CD8-positive, alpha-beta memory T cell (primary cell): ENCODE results near the gene KRT14. TPM values are rescaled to one million over a fixed set of nuclear protein-coding genes. Genes with fewer than 3 reads are reported as not detected.

ENCODE experiments used
- CTCF ChIA-PET: fragments of 350-600 bp; sonication (Branson Sonifier 250); formaldehyde crosslinking; loops from one replicate; lab custom pipeline; 2021; ENCODE audit warnings: antibody characterized with exemption; lab: Charles Lee
- POLR2A ChIA-PET: fragments of 350-600 bp; sonication (Branson Sonifier 250); formaldehyde crosslinking; loops from one replicate; lab custom pipeline; 2021; ENCODE audit warnings: antibody characterized with exemption; lab: Charles Lee
- DNase-seq, 5 donors: peaks; one replicate each; pipeline versions ENCODE4 v3.0.0 to v3.0.0-alpha.2; 2020 to 2022; ENCODE audit warnings: mixed read lengths in 1 of 5
- H3K27ac ChIP-seq: one replicate; pipeline ENCODE4 v1.7.0; 2013; ENCODE audit warnings: low read depth, mild to moderate bottlenecking, low read length, moderate library complexity
- H3K27me3 ChIP-seq: 2 replicates; pipeline ENCODE4 v1.7.0; 2013; ENCODE audit warnings: low read length, mild to moderate bottlenecking; ENCODE audit not compliant: insufficient read depth, poor library complexity, severe bottlenecking
- H3K36me3 ChIP-seq: 2 replicates; pipeline ENCODE4 v1.7.0; 2013; ENCODE audit warnings: mild to moderate bottlenecking, low read length, moderate library complexity; ENCODE audit not compliant: insufficient read depth
- H3K4me1 ChIP-seq: 2 replicates; pipeline ENCODE4 v1.7.0; 2013; ENCODE audit warnings: mild to moderate bottlenecking, low read length, moderate library complexity; ENCODE audit not compliant: insufficient read depth
- H3K4me3 ChIP-seq: 2 replicates; pipeline ENCODE4 v1.7.0; 2013; ENCODE audit warnings: mild to moderate bottlenecking, low read length
- H3K9me3 ChIP-seq: 2 replicates; pipeline ENCODE4 v1.7.0; 2013; ENCODE audit warnings: mild to moderate bottlenecking, low read length
- H3K27ac Mint-ChIP-seq, 8 donors: one replicate each; pipeline ENCODE4 v1.8.0; 2020 to 2021; ENCODE audit warnings: mixed read lengths in 8 of 8, mild to moderate bottlenecking in 6 of 8, inconsistent platforms in 3 of 8, moderate library complexity in 3 of 8
- H3K27me3 Mint-ChIP-seq, 2 donors: one replicate each; pipeline ENCODE4 v1.8.0; 2020 to 2021; ENCODE audit warnings: mixed read lengths in 2 of 2, mild to moderate bottlenecking in 1 of 2, moderate library complexity in 1 of 2
- H3K36me3 Mint-ChIP-seq, 3 donors: one replicate each; pipeline ENCODE4 v1.8.0; 2020 to 2021; ENCODE audit warnings: mixed read lengths in 3 of 3, inconsistent platforms in 1 of 3, mild to moderate bottlenecking in 1 of 3
- H3K4me1 Mint-ChIP-seq, 3 donors: one replicate each; pipeline ENCODE4 v1.8.0; 2020 to 2021; ENCODE audit warnings: mixed read lengths in 3 of 3, inconsistent platforms in 1 of 3, mild to moderate bottlenecking in 1 of 3
- H3K4me3 Mint-ChIP-seq, 7 donors: one replicate each; pipeline ENCODE4 v1.8.0; 2020 to 2021; ENCODE audit warnings: mixed read lengths in 7 of 7, mild to moderate bottlenecking in 6 of 7, moderate library complexity in 4 of 7, inconsistent platforms in 2 of 7
- H3K9me3 Mint-ChIP-seq, 5 donors: one replicate each; pipeline ENCODE4 v1.8.0; 2020 to 2022; ENCODE audit warnings: mixed read lengths in 5 of 5, mild to moderate bottlenecking in 3 of 5, moderate library complexity in 2 of 5, inconsistent platforms in 1 of 5
- polyA plus RNA-seq: library from polyadenylated mRNA; unstranded; fragments of 300-500 nt; fragmentation: Illumina TruSeq; gene quantifications from one replicate; pipeline ENCODE4 v1.2.3, GENCODE V29; 2021
- total RNA-seq, 2 experiments: library from RNA; stranded (reverse); gene quantifications; one replicate each; pipeline ENCODE4 v1.2.3, GENCODE V29; 2021

Gene KRT14
- total RNA-seq: not detected
- polyA plus RNA-seq: not detected

DNA sequence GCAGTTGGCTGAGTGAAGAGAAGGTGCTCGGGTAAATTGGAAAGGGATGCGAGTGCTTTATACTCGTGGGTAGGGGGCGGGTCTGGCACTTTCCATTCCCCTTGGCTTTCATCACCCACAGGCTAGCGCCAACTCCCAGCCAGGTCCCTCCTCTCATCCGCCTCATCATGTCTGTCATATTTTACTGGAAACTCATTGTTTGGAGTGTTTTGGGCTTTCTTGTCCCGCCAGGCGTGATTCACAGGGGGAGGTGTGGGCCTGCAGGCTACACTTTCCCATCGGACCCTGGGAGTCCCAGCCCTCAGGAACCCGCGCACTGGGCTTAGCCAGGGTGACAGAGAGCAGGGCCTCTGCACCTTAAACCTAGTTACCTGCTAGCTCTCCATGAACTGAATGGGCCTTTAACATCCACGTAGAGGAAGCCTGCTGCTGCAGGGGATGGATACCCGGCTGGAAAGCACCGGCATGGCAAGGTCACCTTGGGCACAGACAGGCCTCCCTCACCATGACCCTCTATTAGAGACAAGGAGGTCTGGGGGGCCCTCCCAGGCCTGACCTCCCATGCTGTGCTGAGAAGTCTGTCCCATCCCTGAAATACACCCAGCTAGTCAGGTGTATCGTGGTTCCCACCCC is at the start of gene KRT14:
Gene KRT14, minus strand, starts transcription at position 33 of the 633 bp plus-strand sequence. CDS start 61 bp downstream, outside the sequence.
- Mint-ChIP-seq H3K9me3 (no peaks in the 10 kb centered on the region), H3K27me3 (peaks cover 19 to 46% of the 10 kb centered on the region in 2 donors), H3K4me3 (no peak within 1 kb of the TSS), H3K4me1 (no peaks in the 10 kb centered on the region), H3K36me3 (no peaks in the 10 kb centered on the region), H3K27ac (peak within 1 kb of the TSS in 1 of 8 donors; percentile 47)
- no peaks in the 10 kb centered on the region for H3K27me3 ChIP-seq
- no peaks in the 10 kb centered on the region for H3K36me3 ChIP-seq
- H3K9me3 ChIP-seq: no peaks in the 10 kb centered on the region
- CTCF ChIA-PET: interaction anchor here (1.5 kb wide), 1 partner anchor 38 kb away, joined by 3 read pairs; no protein-coding TSS in a partner anchor
- no peak within 1 kb of the TSS for H3K27ac ChIP-seq
- no peaks in the 10 kb centered on the region for H3K4me1 ChIP-seq
- no peak for DNase-seq
- no peak within 1 kb of the TSS for H3K4me3 ChIP-seq
- POLR2A ChIA-PET: no interaction called here

DNA sequence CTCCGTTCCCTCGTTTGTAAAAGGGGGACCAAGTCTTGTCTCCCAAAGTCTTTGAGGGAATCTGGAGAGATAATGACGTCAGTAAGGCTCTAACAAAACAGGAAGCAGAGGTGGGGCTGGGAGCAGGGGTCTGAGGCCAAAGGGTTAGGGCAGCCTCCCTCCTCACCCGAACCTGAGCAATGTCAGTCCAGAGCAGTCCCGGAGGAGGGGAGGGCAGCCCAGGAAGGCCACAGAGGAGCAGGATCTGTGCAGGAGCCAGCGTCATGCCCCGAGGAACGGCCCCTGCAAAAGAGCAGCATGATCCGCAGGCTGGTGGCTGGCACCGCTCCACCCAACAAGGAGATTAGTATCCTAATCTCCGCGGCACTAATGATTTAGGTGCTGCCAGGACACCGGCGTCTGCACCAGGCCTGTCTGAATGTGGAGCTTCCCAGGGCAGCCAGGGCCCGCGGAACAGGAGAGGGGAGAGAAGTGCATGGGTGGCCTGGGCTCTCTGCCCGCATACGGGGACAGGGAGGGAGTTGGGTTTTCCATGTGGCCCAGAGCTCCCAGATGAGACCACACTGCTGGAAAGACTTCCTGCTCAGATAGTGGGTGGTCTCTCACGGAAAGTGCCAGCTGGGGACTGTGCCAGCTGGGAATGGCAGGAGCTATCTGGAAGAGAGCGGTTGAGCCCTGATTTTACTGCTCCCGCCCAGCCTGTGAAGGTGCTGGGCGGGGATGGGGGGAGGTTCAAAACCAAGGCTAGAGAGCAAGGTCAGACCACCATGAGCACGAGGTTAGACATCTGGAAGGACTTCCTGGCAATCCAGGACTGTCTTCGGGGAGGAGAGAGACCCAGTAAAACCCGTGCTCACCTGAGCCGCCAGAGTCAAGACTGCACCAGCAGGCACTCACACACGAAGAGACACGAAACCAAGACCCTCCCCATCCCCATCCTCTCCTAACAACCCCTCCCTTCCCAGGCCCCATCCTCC is 48.7 kb upstream of the KRT14 start:
- Mint-ChIP-seq H3K27me3 (no peaks in the 10 kb centered on the region), H3K9me3 (no peaks in the 10 kb centered on the region), H3K27ac (no peak overlapping the region), H3K4me1 (no peaks in the 10 kb centered on the region), H3K4me3 (no peak overlapping the region), H3K36me3 (no peaks in the 10 kb centered on the region)
- H3K27ac ChIP-seq: no peak overlapping the region
- H3K4me3 ChIP-seq: no peak overlapping the region
- H3K36me3 ChIP-seq: no peaks in the 10 kb centered on the region
- H3K27me3 ChIP-seq: no peaks in the 10 kb centered on the region
- CTCF ChIA-PET: interaction anchor here (3.0 kb wide), 1 partner anchor 13 kb away, joined by 19 read pairs; no protein-coding TSS in a partner anchor
- POLR2A ChIA-PET: no interaction called here
- H3K9me3 ChIP-seq: no peaks in the 10 kb centered on the region
- DNase-seq: no peak
- no peaks in the 10 kb centered on the region for H3K4me1 ChIP-seq

DNA sequence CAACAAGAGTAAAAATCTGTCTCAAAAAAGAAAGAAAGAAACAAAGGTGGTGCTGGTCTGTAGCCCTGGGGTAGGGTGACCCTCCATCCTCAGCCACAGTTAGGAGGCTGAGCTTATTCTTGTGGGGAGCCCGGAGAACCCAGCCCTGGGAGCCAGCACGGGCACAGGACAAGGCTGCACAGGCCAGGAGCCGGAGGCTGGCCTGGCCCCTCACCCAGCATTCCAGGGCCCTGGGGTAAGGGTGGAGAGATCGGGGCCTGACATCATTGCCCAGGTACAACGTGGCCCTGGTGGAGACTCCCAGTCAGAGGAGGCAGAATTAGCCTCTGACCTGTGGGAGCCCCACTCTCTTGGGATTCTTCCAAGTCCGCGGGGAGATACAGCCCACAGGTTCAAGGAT is 47.9 kb upstream of the KRT14 start:
- Mint-ChIP-seq H3K4me3 (no peak overlapping the region), H3K36me3 (no peaks in the 10 kb centered on the region), H3K9me3 (no peaks in the 10 kb centered on the region), H3K4me1 (no peaks in the 10 kb centered on the region), H3K27me3 (no peaks in the 10 kb centered on the region), H3K27ac (no peak overlapping the region)
- ChIA-PET CTCF (interaction anchor here (3.0 kb wide), 1 partner anchor 14 kb away, joined by 19 read pairs; no protein-coding TSS in a partner anchor), POLR2A (no interaction called here)
- Histone ChIP-seq H3K36me3 (no peaks in the 10 kb centered on the region), H3K4me3 (no peak overlapping the region), H3K9me3 (no peaks in the 10 kb centered on the region), H3K27me3 (no peaks in the 10 kb centered on the region), H3K27ac (no peak overlapping the region), H3K4me1 (no peaks in the 10 kb centered on the region)
- DNase-seq: no peak

DNA sequence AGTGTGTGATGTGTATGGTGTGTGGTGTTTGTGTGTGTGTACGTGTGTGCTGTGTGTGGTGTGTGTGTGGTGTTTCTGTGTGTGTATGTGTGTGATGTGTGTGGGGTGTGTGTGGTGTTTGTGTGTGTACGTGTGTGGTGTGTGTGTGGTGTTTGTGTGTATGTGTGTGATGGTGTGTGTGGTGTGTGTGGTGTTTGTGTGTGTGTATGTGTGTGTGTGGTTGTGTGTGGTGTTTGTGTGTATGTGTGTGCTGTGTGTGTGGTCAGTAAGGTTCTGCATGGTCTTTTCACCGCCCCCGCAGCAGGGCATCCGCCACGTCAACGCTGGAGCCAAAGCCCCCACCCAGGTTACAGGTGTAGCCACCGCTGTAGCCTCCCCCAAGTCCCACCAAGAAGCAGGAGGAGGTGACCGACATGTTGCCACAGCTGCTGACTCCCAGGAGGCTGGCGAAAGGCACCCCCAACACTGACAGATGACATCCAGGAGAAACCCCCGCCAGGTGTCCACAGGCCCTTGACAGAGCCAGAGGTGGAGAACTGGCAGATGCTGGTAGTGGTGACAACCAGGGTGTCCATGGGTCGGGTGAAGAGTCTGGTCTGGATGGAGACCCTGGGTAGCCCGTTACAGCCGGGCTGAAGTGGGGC is 47.0 kb upstream of the KRT14 start:
- no peak overlapping the region for H3K4me3 ChIP-seq
- H3K4me1 Mint-ChIP-seq: no peaks in the 10 kb centered on the region
- CTCF ChIA-PET: no interaction called here
- H3K36me3 Mint-ChIP-seq: no peaks in the 10 kb centered on the region
- H3K4me3 Mint-ChIP-seq: no peak overlapping the region
- no peaks in the 10 kb centered on the region for H3K9me3 ChIP-seq
- no peaks in the 10 kb centered on the region for H3K27me3 ChIP-seq
- H3K9me3 Mint-ChIP-seq: no peaks in the 10 kb centered on the region
- no peaks in the 10 kb centered on the region for H3K4me1 ChIP-seq
- no peak for DNase-seq
- H3K27me3 Mint-ChIP-seq: no peaks in the 10 kb centered on the region
- H3K27ac Mint-ChIP-seq: no peak overlapping the region
- POLR2A ChIA-PET: no interaction called here
- no peaks in the 10 kb centered on the region for H3K36me3 ChIP-seq
- H3K27ac ChIP-seq: no peak overlapping the region

DNA sequence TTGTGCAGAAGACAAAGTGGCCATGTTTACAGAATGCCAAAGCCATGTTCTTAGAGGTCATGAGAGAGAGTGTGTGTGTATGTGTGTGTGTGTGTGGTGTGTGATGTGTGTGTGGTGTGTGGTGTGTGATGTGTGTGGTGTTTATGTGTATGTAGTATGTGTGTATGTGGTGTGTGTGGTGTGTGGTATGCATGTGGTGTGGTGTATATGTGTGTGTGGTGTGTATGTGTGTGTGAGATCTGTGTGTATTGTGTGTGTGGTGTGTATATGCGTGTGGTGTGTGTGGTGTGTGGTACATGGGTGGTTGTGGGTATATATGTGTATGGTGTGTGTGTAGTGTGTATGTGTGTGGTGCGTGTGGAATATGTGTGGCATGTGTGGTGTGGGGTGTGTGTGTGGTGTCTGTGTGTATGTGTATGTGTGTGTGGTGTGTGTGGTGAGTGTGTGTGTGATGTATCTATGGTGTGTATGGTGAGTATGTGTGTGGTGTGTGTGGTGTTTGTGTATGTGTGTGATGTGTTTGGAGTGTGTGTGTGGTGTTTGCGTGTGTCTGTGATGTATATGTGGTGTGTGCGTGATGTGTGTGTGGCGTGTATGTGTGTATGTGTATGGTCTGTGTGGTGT is 45.9 kb upstream of the KRT14 start:
- no peaks in the 10 kb centered on the region for H3K4me1 ChIP-seq
- CTCF ChIA-PET: no interaction called here
- no peaks in the 10 kb centered on the region for H3K36me3 ChIP-seq

DNA sequence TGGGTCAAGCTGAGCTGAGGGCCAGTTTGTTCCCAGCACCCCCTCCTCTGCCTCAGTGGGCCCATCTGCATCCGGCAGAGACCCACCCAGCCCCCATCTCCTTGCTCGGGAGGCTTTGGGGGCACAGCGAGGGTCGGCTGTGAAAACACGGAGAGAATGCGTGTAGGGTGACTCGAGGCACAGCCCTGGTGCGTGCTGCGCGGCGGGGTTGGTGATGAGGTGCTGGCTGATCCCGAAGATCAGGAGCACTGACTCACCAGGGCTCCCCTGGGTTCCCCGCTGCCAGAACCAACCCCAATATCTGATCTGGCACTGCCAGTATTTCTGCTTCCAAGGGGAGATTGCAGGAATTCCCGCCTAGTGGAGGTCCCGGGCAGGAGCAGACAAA is 45.2 kb upstream of the KRT14 start:
- no peaks in the 10 kb centered on the region for H3K9me3 Mint-ChIP-seq
- ChIA-PET POLR2A (no interaction called here), CTCF (no interaction called here)
- no peaks in the 10 kb centered on the region for H3K9me3 ChIP-seq
- no peak overlapping the region for H3K27ac ChIP-seq
- no peak overlapping the region for H3K4me3 Mint-ChIP-seq
- H3K27me3 ChIP-seq: no peaks in the 10 kb centered on the region
- H3K4me1 Mint-ChIP-seq: no peaks in the 10 kb centered on the region
- no peaks in the 10 kb centered on the region for H3K36me3 ChIP-seq
- peaks cover 2 to 9% of the 10 kb centered on the region in 2 donors for H3K27me3 Mint-ChIP-seq
- no peak overlapping the region for H3K4me3 ChIP-seq
- H3K27ac Mint-ChIP-seq: no peak overlapping the region
- H3K4me1 ChIP-seq: no peaks in the 10 kb centered on the region
- no peak for DNase-seq
- H3K36me3 Mint-ChIP-seq: no peaks in the 10 kb centered on the region

More for the DNA sequence above, 45.9 kb upstream of the KRT14 start:
- Mint-ChIP-seq H3K4me3 (no peak overlapping the region), H3K36me3 (no peaks in the 10 kb centered on the region), H3K27me3 (peaks cover 0 to 2% of the 10 kb centered on the region in 2 donors), H3K9me3 (no peaks in the 10 kb centered on the region), H3K27ac (no peak overlapping the region), H3K4me1 (no peaks in the 10 kb centered on the region)
- Histone ChIP-seq H3K27me3 (no peaks in the 10 kb centered on the region), H3K4me3 (no peak overlapping the region), H3K9me3 (no peaks in the 10 kb centered on the region), H3K27ac (no peak overlapping the region)
- DNase-seq: no peak
- POLR2A ChIA-PET: no interaction called here

DNA sequence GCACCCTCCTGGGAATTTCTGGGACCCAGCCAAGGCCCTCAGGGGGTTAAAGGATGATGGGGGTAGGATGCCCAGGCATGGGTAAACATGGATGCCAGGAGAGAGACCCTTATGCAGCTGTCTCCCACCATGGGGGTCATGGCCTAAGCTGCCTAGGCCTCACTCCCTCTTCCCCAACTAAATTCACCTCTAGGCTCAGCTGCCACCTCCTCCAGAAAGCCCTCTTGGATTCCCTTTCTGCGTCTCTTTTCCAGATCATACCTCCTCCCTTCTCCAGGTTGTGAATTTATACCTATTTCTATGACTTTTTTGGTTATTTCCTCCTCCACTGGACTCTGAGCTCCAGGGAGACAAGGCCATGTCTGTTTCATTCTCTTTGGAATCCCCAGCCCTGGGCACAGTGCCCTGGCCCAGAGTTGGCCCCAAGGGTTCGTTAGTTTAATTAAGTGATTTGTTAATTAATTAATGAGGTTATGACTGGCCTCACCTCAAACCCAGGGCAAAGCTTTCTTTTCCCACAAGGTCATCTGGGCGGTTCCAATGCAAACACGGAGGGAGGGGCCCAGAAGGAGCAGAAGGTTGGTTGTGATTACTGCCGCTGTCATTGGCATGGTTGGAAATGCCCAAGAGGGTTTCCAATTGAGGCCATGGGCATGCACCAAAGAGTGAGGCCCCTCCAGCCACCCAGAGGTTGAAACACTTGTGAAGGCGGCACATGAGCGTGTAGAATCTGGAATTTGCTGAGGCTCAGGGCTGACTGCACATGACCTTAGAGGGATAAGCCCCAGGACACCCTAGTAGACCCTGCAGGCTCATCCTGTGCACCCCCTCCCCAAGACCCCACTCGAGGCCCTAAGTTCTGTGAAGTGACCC is 44.6 kb upstream of the KRT14 start:
- no peak overlapping the region for H3K4me3 Mint-ChIP-seq
- no peaks in the 10 kb centered on the region for H3K36me3 Mint-ChIP-seq
- no peak overlapping the region for H3K27ac ChIP-seq
- POLR2A ChIA-PET: no interaction called here
- no peak overlapping the region for H3K4me3 ChIP-seq
- H3K9me3 ChIP-seq: no peaks in the 10 kb centered on the region
- H3K27me3 ChIP-seq: no peaks in the 10 kb centered on the region
- no peaks in the 10 kb centered on the region for H3K4me1 Mint-ChIP-seq
- DNase-seq: peak in 1 of 5 donors; percentile 33
- H3K36me3 ChIP-seq: no peaks in the 10 kb centered on the region
- H3K27me3 Mint-ChIP-seq: peaks cover 2 to 11% of the 10 kb centered on the region in 2 donors
- CTCF ChIA-PET: no interaction called here
- H3K4me1 ChIP-seq: no peaks in the 10 kb centered on the region
- H3K9me3 Mint-ChIP-seq: no peaks in the 10 kb centered on the region
- H3K27ac Mint-ChIP-seq: no peak overlapping the region
